Measurements from ENCODE around the gene SYNJ1.

DNA sequence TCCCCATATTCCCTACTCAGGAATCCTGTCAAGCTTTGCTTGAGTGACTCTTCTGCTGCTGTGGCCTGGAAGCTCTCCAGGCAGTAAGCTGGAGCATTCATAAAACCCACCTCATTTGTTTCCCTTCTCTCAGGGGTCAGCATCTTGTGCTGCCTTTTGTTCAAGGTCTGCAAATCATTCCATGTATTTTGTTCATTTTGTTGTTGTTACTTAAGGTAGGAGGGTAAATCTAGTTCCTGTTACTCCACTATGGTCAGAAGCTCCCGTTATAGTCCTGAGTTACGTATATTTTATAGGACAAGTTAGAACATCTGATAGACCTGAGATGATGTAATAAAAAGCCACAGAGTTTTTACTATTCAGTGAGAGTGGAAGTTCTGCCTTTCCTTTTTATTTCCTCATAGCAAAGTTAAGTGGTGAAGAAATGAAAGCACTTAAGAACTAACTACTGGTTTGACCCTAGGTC is 9.9 kb downstream of the SYNJ1 start:
- TF ChIP-seq NRF1 (conservative IDR thresholded peaks at IDR 0.05; ENCODE audit: low read depth, low read length) (no peak), RAD21 (IDR thresholded peaks at IDR 0.05; ENCODE audit: insufficient read depth, low read depth, low read length) (no peak), DPF2 (IDR thresholded peaks at IDR 0.05) (no peak), SMC3 (IDR thresholded peaks at IDR 0.05; ENCODE audit: borderline replicate concordance, low read length) (no peak), FOXM1 (IDR thresholded peaks at IDR 0.05; ENCODE audit: low read depth, low read length) (no peak), SIN3A (IDR thresholded peaks at IDR 0.05; ENCODE audit: low read depth, low read length) (no peak), POLR2A (IDR thresholded peaks at IDR 0.05; ENCODE audit: low read depth, low read length) (no peak), ZNF217 (IDR thresholded peaks at IDR 0.05) (no peak), ASH2L (IDR thresholded peaks at IDR 0.05; ENCODE audit: borderline replicate concordance, low read depth) (no peak), ETV6 (conservative IDR thresholded peaks at IDR 0.05 in 1 of 2, IDR thresholded peaks at IDR 0.05 in 1 of 2; ENCODE audit: borderline replicate concordance in 1 of 2, low read depth in 1 of 2) (no peak), POLR2AphosphoS5 (IDR thresholded peaks at IDR 0.05; ENCODE audit: low read length) (no peak), CHD2 (IDR thresholded peaks at IDR 0.05; ENCODE audit: borderline replicate concordance, low read depth, low read length) (no peak), ESRRA (IDR thresholded peaks at IDR 0.05; ENCODE audit: low read length) (no peak)
- TF ChIP-seq, protein P1, sequence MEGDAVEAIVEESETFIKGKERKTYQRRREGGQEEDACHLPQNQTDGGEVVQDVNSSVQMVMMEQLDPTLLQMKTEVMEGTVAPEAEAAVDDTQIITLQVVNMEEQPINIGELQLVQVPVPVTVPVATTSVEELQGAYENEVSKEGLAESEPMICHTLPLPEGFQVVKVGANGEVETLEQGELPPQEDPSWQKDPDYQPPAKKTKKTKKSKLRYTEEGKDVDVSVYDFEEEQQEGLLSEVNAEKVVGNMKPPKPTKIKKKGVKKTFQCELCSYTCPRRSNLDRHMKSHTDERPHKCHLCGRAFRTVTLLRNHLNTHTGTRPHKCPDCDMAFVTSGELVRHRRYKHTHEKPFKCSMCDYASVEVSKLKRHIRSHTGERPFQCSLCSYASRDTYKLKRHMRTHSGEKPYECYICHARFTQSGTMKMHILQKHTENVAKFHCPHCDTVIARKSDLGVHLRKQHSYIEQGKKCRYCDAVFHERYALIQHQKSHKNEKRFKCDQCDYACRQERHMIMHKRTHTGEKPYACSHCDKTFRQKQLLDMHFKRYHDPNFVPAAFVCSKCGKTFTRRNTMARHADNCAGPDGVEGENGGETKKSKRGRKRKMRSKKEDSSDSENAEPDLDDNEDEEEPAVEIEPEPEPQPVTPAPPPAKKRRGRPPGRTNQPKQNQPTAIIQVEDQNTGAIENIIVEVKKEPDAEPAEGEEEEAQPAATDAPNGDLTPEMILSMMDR (IDR thresholded peaks at IDR 0.05 in 2 of 3, conservative IDR thresholded peaks at IDR 0.05 in 1 of 3; ENCODE audit: control insufficient read depth in 2 of 3, extremely low read depth in 1 of 3, insufficient read depth in 1 of 3, low read depth in 3 of 3, low read length in 3 of 3), result no peak
